SK-N-SH treated with all-trans-retinoic acid at 6 μM for 48 hours (cell line): Measurements from ENCODE around the gene RGS16.

Experiments
- BACH2 ChIP-seq: fragments of 250-450 bp; sonication (Bioruptor Pico); IDR thresholded peaks from 2 replicates; pipeline ENCODE4 v1.9.0; 2021; ENCODE audit warnings: mild to moderate bottlenecking, borderline replicate concordance
- ESRRG ChIP-seq: fragments of 250-450 bp; sonication (Bioruptor Pico); IDR thresholded peaks from 2 replicates; pipeline ENCODE4 v1.6.1; 2021; ENCODE audit warnings: mild to moderate bottlenecking
- PATZ1 ChIP-seq: fragments of 250-450 bp; sonication (Bioruptor Pico); IDR thresholded peaks from 2 replicates; pipeline ENCODE4 v1.8.0; 2020; ENCODE audit warnings: mild to moderate bottlenecking, moderate library complexity, borderline replicate concordance
- POU6F1 ChIP-seq: fragments of 250-450 bp; sonication (Bioruptor Pico); IDR thresholded peaks from 2 replicates; pipeline ENCODE4 v1.8.0; 2021; ENCODE audit warnings: low read depth, mild to moderate bottlenecking, moderate library complexity, borderline replicate concordance
- SNAI2 ChIP-seq: fragments of 250-450 bp; sonication (Bioruptor Pico); IDR thresholded peaks from 2 replicates; pipeline ENCODE4 v1.5.0; 2020; ENCODE audit warnings: mild to moderate bottlenecking, moderate library complexity
- TOX ChIP-seq: fragments of 250-450 bp; sonication (Bioruptor Pico); IDR thresholded peaks from 2 replicates; pipeline ENCODE4 v1.8.0; 2021; ENCODE audit warnings: mild to moderate bottlenecking, moderate library complexity, borderline replicate concordance
- ZC3H10 ChIP-seq: fragments of 250-450 bp; sonication (Bioruptor Pico); IDR thresholded peaks from 2 replicates; pipeline ENCODE4 v1.5.1; 2021; ENCODE audit warnings: mild to moderate bottlenecking, moderate library complexity
- ZNF565 ChIP-seq: fragments of 450-650 bp; formaldehyde crosslinking; conservative IDR thresholded peaks from 2 replicates; pipeline ENCODE4 v1.5.0; 2020; ENCODE audit warnings: low read depth, mild to moderate bottlenecking, moderate library complexity
- ZNF8 ChIP-seq: fragments of 450-650 bp; formaldehyde crosslinking; IDR thresholded peaks from 2 replicates; pipeline ENCODE4 v1.5.0; 2020; ENCODE audit warnings: mild to moderate bottlenecking, moderate library complexity

- TF ChIP-seq ZC3H10 (CRISPR knock-in tag) = no peak
- TF ChIP-seq BACH2 (CRISPR knock-in tag) = no peak
- no peak for TF ChIP-seq POU6F1
- TF ChIP-seq ZNF8 (CRISPR knock-in tag) = no peak
- TF ChIP-seq ESRRG = no peak
- TF ChIP-seq ZNF565 (CRISPR knock-in tag) = no peak
- TF ChIP-seq SNAI2 = no peak
- TF ChIP-seq TOX (CRISPR knock-in tag) = no peak
- no peak for TF ChIP-seq PATZ1
Measured at GRCh38 chr1:182564406-182565004, 39.7 kb downstream of the RGS16 start.
